Measurements from ENCODE around the gene PNMA8A. TPM values are rescaled to one million over a fixed set of nuclear protein-coding genes. Genes with fewer than 3 reads are reported as not detected.

The PNMA8A gene
- total RNA-seq, 1 experiment from 2014 or later, result not detected

DNA sequence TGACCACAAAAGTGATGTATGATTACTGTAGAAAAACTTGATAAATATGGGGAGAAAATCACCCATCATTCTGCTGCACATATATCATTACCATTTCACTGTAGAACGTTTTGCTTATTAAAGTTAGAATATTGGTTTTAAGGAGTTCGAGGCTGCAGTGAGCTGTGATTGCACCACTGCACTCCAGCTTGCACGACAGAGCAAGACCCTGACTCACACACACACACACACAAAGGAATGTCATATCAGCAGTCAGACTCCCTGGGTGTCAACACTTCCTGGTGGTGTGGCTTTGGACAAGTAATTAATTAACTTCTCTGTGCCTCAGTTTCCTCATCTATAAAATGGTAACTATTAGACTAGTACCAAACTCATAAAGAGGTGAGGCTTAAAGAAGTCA, 11.3 kb upstream of the PNMA8A start:
- intact Hi-C loops (cut with micrococcal nuclease), result loop anchor here (10.0 kb wide), 1 partner anchor 398 kb away; no protein-coding TSS in a partner anchor
- no peaks in the 10 kb centered on the region; the same call in 1 of the 2 replicates for H3K27me3 ChIP-seq (ENCODE audit: insufficient read depth, low read length)

More for the DNA sequence above, 11.3 kb upstream of the PNMA8A start:
- Histone ChIP-seq H3K4me1 (ENCODE audit: control insufficient read depth in 1 of 2, insufficient read depth in 2 of 2, low read length in 2 of 2) (no peaks in the 10 kb centered on the region), H3K9ac (ENCODE audit: low read length) (no peak overlapping the region), H3K4me3 (replicated peaks in 1 of 2; ENCODE audit: low read depth in 1 of 2, low read length in 2 of 2) (no peak overlapping the region), H3K79me2 (ENCODE audit: insufficient read depth, low read length) (no peaks in the 10 kb centered on the region), H3K27ac (ENCODE audit: low read depth, low read length) (no peak overlapping the region), H3K36me3 (ENCODE audit: control insufficient read depth in 1 of 2, insufficient read depth in 2 of 2, low read length in 2 of 2) (no peaks in the 10 kb centered on the region), H2AFZ (ENCODE audit: low read depth, low read length, poor library complexity, severe bottlenecking) (no peak overlapping the region), H3K9me3 (ENCODE audit: control insufficient read depth in 1 of 2, insufficient read depth in 1 of 2, low read depth in 1 of 2, low read length in 2 of 2) (no peaks in the 10 kb centered on the region), H4K20me1 (ENCODE audit: insufficient read depth) (no peaks in the 10 kb centered on the region), H3K4me2 (ENCODE audit: low read length) (no peak overlapping the region), H3K9me2 (ENCODE audit: insufficient read depth) (no peaks in the 10 kb centered on the region)
- DNase-seq (ENCODE audit: low read depth, low spot score) (no peak), ATAC-seq (no peak)
- ChIA-PET RAD21 (ENCODE audit: low non-redundant PET in 1 of 2, low total read pairs in 2 of 2, uncharacterized antibody in 2 of 2, unreplicated experiment in 2 of 2) (no interaction called here), CTCF (interaction anchor here (1.2 kb wide), 1 partner anchor 201 kb away, joined by 3 read pairs; no protein-coding TSS in a partner anchor), POLR2A (no interaction called here)
- BruUV-seq (replicated peaks), result no TSS peak
- TF ChIP-seq CBX3 (IDR thresholded peaks at IDR 0.05; ENCODE audit: low read depth) (no peak), FOSL1 (IDR thresholded peaks at IDR 0.05; ENCODE audit: low read depth) (no peak), ELF1 (IDR thresholded peaks at IDR 0.05; ENCODE audit: borderline replicate concordance, low read depth) (no peak), CEBPB (IDR thresholded peaks at IDR 0.05; ENCODE audit: low read depth) (no peak), ZFX (IDR thresholded peaks at IDR 0.05) (no peak), ATF3 (IDR thresholded peaks at IDR 0.05) (no peak), SP1 (IDR thresholded peaks at IDR 0.05; ENCODE audit: low read depth) (no peak), POLR2A (IDR thresholded peaks at IDR 0.05; ENCODE audit: borderline replicate concordance, extremely low read depth, insufficient read depth, insufficient read length) (no peak), SIN3A (IDR thresholded peaks at IDR 0.05; ENCODE audit: low read depth) (no peak), EGR1 (IDR thresholded peaks at IDR 0.05; ENCODE audit: low read depth) (no peak), TCF7L2 (IDR thresholded peaks at IDR 0.05; ENCODE audit: borderline replicate concordance, extremely low read depth, insufficient read depth, insufficient read length) (no peak)
- TF ChIP-seq, protein P1, sequence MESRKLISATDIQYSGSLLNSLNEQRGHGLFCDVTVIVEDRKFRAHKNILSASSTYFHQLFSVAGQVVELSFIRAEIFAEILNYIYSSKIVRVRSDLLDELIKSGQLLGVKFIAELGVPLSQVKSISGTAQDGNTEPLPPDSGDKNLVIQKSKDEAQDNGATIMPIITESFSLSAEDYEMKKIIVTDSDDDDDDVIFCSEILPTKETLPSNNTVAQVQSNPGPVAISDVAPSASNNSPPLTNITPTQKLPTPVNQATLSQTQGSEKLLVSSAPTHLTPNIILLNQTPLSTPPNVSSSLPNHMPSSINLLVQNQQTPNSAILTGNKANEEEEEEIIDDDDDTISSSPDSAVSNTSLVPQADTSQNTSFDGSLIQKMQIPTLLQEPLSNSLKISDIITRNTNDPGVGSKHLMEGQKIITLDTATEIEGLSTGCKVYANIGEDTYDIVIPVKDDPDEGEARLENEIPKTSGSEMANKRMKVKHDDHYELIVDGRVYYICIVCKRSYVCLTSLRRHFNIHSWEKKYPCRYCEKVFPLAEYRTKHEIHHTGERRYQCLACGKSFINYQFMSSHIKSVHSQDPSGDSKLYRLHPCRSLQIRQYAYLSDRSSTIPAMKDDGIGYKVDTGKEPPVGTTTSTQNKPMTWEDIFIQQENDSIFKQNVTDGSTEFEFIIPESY (IDR thresholded peaks at IDR 0.05; ENCODE audit: extremely low read depth, insufficient replicate concordance, low read length), result no peak
- TF ChIP-seq, protein P2, sequence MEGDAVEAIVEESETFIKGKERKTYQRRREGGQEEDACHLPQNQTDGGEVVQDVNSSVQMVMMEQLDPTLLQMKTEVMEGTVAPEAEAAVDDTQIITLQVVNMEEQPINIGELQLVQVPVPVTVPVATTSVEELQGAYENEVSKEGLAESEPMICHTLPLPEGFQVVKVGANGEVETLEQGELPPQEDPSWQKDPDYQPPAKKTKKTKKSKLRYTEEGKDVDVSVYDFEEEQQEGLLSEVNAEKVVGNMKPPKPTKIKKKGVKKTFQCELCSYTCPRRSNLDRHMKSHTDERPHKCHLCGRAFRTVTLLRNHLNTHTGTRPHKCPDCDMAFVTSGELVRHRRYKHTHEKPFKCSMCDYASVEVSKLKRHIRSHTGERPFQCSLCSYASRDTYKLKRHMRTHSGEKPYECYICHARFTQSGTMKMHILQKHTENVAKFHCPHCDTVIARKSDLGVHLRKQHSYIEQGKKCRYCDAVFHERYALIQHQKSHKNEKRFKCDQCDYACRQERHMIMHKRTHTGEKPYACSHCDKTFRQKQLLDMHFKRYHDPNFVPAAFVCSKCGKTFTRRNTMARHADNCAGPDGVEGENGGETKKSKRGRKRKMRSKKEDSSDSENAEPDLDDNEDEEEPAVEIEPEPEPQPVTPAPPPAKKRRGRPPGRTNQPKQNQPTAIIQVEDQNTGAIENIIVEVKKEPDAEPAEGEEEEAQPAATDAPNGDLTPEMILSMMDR (IDR thresholded peaks at IDR 0.05 in 2 of 3, conservative IDR thresholded peaks at IDR 0.05 in 1 of 3; ENCODE audit: borderline replicate concordance in 1 of 3, insufficient read depth in 1 of 3, low read depth in 2 of 3, low read length in 2 of 3), result no peak
- TF ChIP-seq, protein P3, sequence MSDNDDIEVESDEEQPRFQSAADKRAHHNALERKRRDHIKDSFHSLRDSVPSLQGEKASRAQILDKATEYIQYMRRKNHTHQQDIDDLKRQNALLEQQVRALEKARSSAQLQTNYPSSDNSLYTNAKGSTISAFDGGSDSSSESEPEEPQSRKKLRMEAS (IDR thresholded peaks at IDR 0.05), result no peak
